Stimulated activated CD8-positive, alpha-beta memory T cell treated with anti-CD3 and anti-CD28 coated beads, Interleukin-15, amount 100 ng/mL, for 24 hours (primary cell): ENCODE data around the gene SSTR3.
"Not testable (repeated sequence)": the region's sequence is repeated elsewhere in the genome, so short reads cannot be mapped to it uniquely, and the experiment has no call there.

Experiments used
- DNase-seq: peaks from one replicate; pipeline ENCODE4 v3.0.0-alpha.2; 2020; ENCODE audit warnings: low read depth

SSTR3 gene

DNA sequence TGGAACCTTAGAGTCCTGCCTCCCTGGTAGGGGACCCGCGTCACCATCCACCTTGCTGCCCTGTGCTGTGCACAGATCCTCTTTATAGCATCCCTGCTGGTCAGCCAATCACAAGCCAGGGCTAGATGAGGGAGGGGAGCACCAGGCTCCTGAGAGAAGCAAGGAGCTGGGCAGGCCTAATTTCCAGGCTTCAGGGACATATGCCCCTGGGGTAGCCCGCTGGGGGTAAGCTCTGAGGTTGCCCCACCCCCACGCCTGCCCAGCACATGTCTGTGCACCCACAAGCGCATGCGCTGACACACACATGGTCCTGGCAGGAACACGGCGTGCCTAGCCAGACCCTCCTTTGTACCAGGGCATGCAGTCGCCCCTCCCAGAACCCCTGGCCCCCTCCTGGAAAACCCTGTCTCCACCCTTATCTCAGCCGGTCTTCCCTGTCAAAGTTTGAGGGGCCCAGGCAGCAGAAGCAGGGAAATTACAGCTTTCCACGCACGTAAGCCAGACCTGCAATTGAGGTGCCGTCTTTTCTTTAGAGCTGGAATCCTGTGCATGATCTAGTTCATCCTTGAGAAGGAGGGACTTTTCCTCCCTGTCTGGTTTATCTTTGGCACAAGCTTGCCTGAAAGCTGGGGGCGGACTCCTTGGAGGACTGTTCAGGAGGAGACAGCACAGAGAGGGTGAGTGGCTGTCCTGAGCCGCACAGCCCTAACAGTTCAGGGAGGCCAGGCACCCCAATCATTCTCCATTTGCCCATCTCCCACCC is 2.1 kb downstream of the SSTR3 start:
- DNase-seq: no peak

DNA sequence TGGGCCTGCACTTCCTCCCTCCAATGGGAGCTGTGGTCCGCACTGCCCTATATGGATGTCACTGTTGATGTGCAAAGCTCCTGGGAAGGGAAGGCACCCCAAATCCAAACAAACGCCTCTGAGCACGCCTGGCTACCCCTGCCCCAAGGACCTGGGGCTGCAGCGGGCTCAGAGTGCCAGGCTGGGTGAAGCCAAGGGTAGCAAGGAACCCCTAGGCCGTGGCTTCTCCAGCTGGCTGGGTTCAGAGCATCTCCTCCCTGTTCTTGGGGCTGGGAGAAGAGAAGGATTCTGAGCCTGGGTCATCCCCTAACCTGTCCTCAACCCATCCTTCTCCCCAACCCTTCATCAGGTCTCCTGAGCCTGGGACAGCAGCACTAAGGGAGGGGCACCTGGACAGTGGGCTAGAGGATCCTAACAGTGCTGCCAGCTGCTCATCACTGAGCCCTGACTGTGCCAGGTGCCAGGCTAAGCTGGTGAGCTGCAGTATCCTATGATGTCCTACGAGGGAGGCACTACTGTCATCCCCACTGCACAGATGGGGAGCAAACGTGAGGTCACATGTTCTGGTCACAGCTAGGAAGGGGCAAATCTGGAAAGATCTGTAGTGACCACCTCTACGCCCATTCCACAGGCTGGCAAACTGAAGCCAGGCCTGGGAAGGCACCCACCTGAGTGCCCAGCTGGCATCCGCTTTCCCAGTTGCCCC is 3.0 kb downstream of the SSTR3 start:
- DNase-seq: no peak

DNA sequence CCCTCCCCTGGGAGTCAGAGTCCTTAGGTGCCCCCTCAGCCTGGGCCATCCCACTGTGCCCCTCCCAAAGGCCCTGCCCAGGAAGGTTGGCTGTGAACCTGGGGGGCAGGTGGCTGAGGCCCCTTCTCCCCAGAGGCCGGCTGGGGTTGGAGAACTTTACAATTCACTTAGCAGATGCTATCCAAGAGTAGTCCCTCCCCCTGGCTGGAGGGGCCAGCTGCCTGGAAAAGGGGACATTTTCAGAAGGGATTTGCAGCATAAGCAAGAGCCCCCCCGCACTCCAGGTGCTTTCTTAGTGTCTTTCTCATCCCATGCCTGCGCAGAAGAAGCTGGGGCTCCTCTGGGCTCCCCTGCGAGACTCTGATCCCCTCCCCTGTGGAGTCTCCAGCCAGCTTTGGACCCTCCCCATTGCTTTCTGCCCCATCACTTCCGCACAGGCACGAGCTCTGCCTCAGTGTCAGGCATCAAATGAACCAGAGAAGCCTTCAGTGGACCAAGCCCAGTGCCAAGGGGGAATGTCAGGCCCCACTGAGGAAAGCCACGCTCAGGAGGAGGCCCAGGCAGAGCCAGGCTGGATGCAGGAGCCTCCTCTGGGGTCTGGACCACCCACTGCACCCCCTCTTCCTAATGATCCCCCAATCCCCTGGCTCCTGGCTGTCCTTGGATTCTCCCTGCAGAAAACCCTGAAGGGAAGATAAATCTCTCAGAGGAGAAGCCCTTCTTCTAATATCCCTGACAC is 3.7 kb downstream of the SSTR3 start:
- DNase-seq: no peak

DNA sequence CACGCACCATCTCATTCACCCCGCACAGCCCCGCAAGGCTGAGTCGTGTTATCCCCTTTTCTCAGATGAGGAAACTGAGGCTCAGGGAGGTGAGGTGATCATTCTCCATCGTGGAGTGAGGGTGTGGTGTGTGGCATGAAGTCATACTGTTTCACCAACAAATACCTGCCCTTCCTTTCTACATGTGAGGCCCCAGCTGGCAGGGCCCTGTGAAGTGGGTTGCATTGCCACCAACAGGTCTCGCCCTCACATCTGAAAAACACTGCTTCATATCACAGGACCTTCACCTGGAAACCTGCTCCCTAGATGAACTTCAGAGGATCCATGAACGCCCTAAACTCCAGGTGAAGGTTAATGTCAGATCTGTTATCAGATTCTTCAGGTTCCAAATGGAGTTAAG is 4.3 kb downstream of the SSTR3 start:
- no peak for DNase-seq

DNA sequence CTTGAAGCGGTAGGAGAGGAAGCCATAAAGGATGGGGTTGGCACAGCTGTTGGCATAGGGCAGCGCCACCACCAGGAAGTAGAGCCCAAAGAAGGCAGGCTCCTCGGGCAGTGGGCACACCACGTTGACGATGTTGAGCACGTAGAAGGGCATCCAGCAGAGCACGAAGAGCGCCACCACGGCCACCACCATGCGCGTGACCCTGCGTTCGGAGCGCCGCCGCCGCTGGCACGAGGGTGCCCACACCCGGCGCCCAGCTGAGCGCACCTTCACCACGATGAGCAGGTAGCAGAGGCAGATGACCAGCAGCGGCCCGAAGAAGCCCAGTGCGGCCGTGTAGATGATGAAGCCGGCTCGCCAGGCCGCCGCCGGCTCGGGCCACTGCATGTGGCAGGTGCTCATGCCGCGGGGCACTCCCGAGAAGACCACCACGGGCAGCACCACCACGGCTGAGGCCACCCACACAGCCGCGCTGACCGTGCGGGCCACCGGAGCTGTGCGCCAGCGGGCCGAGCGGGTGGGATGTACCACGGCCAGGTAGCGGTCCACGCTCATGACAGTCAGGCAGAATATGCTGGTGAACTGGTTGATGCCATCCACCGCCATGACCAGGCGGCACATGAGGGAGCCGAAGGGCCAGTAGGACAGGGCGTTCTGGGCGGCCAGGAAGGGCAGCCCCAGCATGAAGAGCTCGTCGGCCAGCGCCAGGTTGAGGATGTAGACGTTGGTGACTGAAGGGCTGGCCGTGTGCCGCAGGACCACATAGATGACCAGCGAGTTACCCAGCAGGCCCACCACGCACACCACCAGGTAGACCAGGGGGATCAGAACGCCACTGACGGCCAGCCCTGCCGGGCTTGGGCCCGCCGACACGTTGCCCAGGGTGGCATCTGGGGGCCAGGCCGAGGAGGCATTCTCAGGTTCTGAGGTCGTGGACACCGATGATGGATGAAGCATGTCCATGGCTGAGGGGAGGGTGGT is 5.1 kb downstream of the SSTR3 start:
- DNase-seq: no peak

DNA sequence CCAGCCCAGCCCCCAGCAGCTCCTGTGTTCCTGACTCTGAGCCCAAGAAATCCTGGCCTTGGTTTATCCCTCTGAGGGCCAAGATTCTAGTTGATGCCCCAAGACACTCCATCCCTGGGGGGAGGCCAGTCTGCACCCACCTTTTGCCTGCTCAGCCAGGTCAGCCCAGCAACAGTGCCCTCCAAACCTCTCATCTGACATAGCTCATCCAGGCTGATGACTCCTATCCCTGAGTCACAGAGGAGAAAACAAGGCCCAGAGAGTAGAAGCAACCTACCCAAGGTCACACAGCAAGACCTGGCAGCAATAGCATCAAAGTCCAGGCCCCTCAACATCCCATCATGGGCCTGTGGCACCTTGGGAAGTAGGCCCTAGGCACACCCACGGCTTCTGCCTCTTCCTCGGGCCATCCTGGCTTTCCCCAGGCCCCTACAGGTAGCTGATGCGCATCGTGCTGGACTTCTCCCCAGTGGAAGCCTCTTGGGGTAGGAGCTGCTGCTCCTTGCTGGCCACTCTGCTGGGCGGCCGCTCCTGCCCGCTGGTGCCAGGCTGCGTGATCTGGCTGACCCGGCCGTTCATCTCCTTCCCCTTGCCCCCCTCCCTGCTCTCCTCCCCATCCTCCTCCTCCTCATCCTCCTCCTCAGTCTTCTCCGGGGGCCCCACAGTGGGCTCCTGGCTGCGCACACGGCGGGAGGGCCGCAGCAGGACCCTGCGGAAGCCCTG is 6.0 kb downstream of the SSTR3 start:
- DNase-seq: no peak

DNA sequence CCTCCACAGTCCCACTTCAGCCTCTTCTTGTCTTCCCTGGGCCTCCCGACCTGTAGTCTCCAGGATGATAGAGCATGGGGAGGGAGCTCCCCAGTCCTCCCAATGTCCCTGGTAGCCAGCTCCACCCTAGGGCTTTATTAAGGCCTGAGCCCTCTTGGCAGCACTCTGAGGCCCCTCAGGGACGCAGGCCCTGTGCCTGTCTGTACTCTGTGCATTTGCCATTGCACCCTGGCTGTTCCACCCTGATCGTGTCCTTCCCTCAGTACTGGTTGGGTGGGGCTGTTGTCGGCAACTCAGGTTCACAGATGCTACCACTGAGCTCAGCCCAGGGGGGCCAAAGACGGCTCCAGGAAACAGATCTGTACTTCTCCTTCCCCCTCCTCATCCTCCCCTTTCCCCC is 7.2 kb downstream of the SSTR3 start:
- DNase-seq: no peak

DNA sequence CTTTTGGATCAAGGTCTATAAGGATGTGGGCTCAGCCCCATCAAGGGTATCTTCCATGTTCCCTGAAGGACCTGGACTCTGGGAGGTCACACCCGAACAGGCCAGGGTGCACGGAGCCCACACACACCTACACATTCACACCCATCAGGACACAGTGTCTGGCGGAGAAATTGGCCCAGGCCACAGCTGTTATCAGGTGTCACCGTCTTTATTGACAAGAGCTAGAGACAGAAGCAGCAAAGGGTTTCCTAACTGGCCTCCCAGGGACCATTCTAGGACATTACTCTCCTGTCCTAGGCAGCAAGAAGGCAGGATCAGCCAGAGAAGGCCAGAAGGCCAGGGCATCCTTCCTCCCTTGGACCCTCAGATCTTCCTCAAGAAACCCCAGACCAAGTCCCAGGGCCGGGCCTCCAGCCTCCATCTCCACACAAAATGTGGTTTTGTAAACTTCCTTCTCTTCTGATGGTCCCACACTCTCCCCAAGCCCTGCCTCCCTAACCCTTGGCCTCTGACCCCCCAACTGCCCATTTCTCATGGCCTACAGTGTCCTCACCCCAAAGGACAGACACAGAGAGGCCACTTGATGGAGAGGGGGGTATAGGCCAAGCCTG is 8.1 kb downstream of the SSTR3 start:
- DNase-seq: no peak

DNA sequence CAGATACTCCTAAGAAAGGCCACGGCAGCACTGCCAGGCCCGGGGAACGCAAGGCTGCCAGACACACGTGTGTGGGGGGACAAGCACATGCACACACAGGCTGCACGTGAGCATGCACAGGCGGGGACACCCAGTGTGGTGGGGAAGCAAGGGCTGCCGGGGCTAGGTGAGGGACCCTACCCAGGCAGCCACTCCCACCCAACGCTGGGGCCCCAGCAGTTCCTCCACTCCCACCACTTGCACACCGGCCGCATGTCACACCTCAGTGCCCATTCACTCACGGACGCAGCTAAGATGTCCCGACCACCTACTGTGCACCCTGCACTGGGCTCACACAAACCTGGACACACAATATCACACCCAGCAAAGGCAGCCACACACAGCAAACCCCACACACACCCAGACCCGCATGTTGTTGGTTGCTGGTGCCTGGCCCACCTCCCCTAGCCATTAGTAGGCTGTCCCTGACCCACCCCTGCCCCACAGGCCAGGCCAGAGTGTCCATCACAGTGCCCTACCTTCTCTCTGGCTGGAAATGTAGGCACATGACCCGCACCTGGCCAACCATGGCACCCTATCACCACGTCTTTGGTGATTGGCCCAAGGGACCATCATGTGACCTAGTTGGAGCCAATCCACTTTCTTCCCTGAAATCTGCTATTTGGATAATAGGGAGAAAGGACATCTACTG is 8.8 kb downstream of the SSTR3 start:
- DNase-seq: no peak

DNA sequence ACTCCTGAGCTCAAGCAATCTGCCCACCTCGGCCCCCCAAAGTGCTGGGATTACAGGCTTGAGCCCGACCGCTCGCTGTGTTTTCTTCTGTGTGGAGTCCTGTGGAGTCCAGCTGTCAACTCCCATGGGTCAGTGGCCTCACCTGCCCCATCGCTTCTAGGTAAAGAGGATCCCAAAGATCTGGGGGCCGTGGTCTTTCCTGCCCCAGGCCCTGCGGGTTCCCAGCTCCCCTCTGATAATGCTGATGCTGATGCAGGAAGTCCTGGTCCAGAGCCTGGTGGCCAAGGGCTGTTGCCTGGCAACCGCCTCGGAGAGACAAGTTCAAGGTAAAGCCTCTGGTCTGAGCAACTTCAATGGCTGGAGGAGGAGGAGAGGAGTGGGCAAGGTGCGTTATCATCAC is 9.6 kb downstream of the SSTR3 start:
- no peak for DNase-seq

DNA sequence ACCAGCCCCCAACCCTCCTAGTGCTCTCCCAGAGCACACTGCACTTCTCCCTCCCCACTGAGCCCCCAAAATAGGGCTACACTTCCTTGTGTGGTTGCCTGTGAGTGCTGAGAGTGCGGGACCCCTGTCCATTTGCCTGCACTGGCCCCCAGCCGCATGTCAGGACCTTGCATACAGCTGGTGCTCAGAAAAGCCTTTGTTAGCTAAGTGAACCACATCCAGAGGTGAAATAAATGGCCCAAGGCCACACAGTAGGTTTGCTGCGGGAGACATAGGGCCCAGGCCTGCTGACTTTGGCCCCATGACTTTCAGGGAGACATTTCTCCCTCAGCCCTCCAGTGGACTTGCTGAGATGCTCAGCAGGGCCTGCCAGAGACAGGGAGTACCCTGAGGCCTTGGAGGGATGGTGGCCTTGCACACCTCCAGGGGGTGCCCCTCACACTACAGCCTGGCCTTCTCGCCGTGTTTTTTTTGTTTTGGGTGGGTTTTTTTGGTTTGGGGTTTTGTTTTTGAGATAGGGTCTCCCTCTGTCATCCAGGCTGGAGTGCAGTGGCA is 10.2 kb downstream of the SSTR3 start:
- DNase-seq: no peak

DNA sequence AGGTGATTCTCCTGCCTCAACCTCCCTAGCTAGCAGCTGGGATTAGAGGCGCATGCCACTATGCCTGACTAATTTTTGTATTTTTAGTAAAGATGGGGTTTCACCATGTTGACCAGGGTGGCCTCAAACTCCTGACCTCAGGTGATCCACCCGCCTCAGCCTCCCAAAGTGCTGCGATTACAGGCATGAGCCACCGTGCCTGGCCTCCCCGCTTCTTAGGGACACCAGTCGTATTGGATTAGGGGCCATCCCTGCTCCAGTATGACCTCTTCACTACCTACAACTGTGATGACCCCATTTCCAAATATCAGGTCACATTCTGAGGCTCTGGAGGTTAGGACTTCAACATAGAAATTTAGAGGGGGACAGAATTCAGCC is 10.8 kb downstream of the SSTR3 start:
- not testable (repeated sequence) for DNase-seq

DNA sequence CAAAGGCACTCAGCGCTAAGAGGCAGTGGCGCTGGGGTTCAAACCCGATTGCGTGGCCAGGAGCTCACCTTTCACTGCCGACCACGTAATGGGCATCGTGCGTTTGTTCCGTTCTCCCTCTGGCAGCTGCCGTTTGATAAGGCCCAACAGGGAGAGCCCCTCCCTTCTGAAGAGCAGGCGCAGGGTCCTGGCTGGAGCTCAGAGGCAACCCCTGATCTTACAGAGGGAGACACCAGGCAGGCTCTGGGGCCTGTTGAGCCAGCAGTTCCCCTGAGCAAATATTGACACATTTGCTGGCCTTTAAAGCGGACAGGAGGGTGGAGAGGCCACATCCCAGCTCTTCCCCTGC is 12.5 kb downstream of the SSTR3 start:
- no peak for DNase-seq

DNA sequence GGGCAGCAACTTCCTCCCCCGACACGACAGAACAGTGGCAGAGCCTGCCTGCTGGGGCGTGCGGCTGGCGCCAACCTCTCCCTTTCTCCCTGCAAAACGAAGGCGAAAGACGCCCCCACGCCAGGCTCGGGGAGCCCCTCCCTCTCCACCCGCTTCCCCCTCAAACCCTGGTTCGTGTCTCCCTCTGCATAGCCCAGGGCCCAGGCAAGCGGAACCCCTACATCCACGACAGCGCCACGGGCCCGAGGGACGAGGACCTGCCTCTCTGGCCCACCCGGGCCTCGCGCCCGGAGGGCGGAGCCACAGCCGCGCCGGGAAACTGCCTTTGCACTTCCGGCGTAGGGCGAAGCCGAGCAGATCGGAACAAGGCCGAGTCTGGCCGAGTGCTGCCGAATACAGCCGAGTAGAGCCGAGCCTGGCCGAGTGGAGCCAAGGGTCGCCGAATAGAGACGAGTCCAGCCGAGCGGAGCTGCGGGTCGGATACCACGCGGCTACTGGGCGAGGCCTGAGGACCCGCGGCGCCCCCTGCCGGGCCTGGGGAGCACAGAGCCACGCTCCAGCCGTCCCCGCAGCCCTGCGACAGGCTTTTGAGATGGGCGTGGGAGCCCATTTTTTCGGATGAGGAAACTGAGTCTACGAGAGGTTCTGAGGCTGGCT is 13.0 kb downstream of the SSTR3 start:
- DNase-seq: peak; percentile 96

DNA sequence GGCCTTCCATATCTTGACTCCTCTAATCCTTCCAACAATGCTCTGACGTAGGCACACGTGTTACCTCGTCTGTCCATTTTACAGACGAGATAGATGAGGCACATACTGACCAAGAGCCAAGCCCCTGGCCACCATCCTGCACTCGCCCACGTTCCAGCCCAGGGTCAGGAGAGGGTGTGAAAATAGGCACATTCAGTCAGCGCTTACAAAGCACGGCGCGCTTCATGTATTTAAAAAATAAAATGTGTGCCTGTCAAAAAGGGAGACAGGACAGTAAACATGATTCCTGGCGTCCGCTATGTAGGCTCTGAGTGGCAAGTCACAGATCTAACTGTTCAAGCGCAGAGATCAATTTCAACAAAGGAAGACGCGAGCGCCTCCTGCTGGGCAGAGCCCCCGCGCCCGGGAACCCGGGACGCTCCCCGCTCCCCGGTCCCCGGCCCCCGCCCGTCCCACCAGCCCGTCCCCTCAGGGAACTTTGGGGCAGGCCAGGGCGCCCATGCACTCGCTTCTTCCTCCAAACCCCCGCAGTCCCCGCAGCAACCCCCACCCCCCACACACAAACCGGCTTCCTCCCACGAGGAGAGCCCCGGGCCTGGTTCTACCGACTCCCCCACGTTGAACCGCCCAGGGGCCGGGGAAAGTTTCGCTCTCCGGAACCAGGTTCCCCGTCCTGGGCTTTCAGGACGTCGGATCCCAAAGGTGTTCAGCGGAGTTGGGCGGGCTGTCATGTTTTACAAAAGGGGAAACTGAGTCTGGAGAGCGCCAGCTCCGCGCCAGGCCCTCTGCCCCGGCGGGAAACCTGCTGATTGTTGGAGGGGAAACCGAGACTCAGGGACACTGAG is 13.8 kb downstream of the SSTR3 start:
- DNase-seq: peak; percentile 94

DNA sequence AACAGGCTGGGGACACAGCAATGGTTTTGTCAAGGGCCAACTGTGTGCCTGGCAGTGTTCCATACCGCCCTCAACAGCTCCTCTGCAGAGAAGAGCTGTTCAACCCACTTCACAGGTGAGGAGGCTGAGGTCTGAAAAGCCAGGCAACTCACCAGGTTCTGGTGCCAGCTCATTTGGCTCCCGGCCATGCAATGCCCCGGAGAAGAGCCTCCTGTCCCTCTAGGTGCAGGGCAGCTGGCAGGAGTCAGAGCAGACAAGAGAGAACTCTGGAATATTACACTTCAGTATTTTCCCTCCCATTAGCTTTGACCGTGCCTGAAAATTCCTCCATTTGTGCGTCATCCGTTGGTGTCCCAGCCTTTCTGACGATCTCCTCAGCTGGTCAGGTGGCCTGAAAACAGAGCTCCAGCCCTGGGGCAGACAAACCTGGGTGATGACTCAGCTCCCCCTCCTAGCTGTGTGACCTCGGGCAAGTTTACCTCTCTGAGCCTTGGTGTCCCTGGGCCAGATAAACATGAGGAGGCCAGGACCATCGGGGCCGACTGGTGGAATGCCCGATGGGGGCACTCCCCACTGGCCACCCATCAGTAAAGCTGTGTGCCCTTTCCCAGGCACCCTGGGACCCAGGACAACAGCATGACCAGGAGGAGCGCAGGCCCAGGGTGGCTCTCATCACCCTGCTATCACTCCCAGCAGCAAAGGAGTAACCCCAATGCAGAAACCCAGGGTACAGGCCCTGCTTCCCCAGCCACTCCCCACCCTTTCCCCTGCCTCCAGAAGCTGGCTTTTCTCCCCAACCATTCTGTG is 14.6 kb downstream of the SSTR3 start:
- no peak for DNase-seq
